Measurements from ENCODE around the gene RHOV. TPM values are rescaled to one million over a fixed set of nuclear protein-coding genes. Genes with fewer than 3 reads are reported as not detected.

RHOV gene, protein sequence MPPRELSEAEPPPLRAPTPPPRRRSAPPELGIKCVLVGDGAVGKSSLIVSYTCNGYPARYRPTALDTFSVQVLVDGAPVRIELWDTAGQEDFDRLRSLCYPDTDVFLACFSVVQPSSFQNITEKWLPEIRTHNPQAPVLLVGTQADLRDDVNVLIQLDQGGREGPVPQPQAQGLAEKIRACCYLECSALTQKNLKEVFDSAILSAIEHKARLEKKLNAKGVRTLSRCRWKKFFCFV
- polyA plus RNA-seq (ENCODE audit: insufficient read length), result 0.34 TPM

DNA sequence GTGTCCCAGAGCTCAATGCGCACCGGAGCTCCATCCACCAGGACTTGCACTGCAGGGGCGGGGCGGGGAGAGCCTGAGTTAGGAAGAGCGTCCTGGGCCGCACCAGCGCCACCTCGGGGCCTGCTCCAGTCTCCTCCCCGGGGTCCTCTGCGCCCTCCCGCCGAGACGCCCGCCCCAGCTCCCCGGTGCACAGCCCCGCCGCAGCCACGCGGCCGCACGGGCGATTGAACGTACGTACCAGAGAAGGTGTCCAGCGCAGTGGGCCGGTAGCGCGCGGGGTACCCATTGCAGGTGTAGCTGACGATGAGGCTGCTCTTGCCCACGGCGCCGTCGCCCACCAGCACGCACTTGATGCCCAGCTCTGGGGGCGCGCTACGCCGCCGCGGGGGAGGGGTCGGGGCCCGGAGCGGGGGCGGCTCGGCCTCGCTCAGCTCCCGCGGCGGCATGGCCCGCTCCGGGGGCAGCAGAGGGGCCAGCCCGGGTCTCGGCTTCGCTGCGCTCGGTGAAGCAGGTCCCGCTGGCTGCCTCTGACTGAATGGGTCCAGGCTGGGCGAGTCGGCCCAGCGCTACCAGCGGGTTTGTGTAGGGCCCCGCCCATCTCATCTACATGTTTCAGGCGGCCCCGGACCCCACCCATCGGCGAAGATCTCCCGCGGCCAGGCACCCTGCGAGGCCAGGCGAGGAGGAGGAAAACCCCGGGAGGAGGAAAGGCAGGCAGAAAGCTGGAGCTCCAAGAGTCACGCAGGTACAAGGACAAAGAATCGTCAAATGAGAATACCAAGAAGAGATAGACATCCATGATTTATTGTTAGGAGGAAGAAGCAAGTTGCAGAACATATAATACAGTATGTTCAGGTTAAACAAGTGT lies at the start of gene RHOV:
TSS of gene RHOV (minus strand) at position 541 of the 868 bp plus-strand sequence. CDS start at position 446, 95 bp downstream.
- no peak for DNase-seq (ENCODE audit: low read depth)

DNA sequence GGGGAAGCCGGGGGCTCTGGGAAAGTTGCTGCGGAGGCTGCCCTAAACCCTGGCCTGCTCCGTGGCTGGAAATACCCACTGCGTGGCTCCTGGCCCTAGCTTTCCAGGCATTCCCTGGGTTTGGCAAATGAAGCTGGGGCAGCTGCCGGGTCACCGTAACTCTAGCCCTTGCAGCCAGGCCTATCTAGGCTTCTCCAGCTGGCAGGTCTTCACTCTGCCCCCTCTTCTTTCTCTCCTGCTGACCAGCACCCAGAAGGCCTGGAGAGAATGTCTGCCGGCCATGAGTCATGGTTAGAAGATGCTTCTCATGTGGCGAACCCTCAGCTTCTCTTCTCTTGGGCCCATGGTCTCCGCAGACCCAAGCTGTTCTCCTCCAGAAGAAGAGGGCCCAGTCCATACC lies 49.5 kb upstream of the RHOV start:
- no peak for DNase-seq (ENCODE audit: low read depth)

DNA sequence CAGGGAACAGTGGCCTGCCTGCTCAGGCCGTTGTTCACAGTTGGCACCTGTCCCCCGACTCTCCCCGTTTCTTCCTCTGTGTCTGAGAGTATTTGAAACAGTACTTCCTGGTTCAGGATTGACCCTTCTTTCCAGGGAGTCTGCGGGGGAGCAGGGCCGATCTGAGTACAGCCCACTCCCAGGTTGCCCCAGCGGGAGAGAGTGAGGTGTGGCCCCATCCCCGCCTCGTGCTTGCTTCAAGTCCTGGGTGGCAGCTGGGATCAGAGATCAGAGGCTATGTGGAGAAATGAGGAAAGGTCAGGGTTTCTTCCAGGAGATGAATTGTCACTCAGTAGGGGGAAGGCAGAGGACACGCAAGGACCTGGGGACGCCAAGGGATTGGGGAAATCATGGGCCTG lies 48.6 kb upstream of the RHOV start:
- DNase-seq (ENCODE audit: low read depth), result no peak

DNA sequence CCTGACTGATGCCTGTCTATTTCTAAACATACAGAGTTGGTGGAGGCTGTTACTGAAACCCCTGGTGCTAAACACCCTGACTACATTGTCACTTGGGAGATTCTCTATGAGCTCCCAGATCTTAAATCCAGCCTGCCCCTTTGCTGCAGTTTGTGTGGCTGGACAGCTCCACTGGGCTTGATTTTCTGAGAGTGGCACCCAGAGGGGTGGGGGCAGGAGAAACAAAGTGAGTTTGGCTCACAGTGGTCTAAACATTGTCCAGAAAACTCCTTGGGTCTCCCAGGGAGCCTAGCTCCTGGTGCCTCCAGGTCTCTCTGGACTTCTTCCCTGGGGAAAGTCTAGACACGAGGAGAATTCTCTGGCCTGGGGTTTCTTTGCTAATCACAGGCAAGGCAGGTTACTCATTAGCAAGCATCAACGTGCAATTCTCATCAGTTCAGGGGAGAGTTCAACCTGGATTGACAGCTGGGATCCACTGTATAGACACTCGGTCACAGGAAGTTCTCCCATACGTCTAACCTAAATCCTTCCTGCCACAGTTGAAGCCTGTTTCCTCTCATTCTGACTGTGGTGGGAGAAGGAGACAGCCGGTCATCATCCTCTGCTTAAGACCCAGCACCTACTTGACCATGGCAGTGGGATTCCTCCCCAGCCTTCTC lies 48.0 kb upstream of the RHOV start:
- no peak for DNase-seq (ENCODE audit: low read depth)

DNA sequence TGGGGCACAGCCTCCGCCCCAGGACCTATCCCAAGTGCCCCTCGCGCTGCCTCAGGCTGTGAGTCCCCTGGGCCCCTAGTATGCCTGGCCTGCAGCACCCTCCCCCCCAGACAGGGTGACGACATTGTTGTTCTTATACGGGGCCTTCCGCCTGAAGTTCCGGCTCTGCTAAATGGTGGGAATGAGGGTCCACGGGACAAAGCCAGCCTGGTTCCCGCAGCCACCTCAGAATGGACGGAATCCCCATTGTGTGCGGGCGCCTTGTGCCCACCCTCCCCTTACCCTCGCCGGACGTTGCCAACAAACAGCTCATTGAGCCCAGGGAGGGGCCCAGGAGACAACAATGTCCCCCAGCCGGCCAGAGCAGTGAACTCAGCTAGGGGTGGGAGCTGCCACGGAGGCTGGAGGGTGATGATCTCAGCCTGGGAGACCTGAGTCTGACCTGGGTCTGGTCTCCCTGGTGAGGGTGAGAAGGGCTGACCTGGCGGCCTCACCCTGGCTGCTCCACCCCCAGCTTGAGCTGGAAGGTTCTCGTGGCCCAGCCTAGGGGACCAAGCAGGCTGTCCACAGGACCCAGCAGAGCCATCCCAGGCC lies 44.9 kb upstream of the RHOV start:
- no peak for DNase-seq (ENCODE audit: low read depth)

DNA sequence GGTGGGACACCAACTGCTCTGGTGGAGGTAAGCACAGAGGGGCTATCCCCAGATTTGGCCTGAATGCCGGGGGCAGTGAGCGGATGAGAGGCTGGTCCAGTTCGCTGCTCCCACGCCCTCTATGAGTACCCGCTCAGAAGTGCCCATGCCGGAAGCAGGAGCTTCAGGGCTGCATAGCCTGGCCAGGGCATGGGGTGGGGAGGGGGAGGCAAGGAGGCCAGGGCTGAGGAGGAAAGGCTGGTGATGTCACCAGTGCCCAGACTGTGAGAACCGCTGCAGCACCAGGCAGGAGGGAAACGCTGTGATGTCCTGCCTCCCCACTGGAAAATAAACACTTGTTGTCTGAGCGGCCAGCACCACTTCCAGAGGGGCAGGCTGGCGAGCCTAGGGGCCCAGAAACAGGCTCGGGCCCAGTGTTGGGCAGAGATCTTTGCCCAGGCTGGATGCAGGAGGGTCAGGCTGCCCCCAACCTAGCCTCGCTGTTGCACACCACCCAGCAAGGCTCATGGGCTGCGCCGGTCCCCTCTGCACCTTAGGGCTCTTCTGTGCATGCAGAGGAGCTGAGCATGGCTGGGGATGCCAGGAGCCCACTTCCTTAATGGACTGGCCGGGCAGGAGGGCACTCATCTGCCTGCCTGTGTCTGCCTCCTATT lies 44.2 kb upstream of the RHOV start:
- no peak for DNase-seq (ENCODE audit: low read depth)

DNA sequence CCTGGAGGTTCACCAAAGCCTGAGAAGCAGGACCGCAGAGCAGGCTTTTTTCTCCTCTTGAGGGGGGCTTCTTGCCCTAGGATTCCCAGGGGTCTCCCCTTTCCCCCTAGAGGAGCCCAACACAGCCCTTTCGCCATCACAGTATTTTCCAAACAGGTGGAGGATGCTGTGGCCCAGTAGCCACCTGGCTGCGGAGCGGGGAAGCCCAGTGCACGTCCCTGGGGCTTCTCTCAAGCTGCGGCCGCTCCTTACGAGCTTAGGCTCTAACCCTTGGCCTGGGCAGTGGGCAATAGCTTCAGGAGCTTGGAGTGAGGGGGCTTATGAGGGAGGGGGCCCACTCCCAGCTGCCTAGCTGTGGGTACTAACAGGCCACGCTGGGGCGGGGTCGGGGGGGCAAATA lies 43.6 kb upstream of the RHOV start:
- no peak for DNase-seq (ENCODE audit: low read depth)

DNA sequence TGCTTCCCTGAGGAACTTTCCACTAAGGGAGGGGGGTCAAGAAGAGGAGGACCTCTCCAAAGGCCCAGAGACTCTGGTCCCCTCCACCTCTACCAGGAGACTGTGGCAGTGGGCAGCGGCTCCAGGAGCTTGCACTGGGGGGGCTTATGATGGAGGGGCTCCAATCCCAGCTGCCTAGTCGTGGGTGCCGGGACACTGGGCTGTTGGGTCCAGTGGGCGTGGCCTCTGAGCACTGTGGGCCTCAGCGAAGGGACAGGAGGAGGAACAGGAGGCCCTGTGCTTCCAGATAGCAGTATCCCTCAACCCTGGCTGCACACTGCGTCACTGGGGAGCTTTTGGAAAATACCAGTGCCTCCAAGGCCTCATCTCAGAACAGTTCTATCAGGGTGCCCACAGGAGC lies 41.6 kb upstream of the RHOV start:
- no peak for DNase-seq (ENCODE audit: low read depth)

DNA sequence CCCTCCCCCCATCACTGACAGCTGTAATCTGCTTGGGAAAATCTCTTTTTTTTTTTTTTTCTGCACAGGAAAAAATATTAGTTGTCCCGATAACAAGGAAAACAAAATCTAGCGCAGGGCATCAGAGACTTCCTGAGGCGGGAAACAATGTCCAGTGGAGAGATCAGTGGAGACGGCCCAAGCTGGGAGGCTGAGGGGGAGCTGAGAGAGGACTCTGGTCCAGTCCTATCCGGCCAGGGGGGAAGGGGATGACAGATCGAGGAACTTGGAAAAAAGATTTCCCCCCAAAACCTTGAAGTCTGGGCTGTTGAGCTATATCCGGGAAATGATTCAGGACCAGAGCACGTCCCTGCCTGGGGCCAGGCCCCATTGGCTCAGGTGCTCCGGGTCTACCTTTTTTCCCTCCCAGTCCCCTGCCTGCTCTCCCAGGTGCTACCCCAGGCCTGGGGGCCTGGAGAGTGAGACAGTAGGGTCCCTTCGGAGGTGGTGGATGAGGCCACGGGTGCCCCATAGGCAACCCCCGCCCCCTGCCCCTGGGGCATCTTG lies 41.2 kb upstream of the RHOV start:
- no peak for DNase-seq (ENCODE audit: low read depth)

DNA sequence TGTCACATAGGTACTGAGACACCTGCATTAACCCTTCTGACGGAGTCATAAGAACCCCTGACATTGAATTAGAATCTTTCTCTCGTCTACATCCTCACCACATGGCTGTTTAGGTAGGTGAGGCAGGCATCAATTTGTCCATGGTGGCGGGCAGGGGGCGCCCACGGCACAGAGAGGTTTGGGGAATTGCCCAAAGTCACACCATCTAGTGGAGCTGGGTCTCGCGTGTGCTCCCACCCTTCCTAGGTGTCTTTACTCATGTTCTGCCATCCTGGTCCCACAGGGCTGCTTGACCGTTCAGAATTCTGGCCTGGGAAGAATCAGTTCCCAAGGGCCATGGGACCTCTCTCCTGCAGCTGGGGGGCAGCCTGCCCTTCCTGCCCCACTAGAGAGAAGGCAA lies 40.5 kb upstream of the RHOV start:
- no peak for DNase-seq (ENCODE audit: low read depth)

DNA sequence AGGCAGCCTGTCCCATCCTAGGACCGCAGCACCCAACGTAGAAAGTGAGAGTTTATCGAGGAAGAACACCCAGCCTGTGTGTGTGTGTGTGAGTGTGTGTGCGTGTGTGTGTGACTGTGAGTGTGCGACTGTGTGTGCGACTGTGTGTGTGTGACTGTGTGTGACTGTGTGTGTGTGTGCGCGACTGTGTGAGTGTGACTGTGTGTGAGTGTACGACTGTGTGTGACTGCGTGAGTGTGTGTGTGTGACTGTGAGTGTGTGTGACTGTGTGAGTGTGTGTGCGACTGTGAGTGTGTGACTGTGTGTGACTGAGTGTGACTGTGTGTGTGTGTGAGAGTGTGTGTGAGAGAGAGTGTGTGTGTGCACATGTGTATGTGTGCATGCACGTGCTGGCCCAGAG lies 40.0 kb upstream of the RHOV start:
- DNase-seq (ENCODE audit: low read depth), result no peak

DNA sequence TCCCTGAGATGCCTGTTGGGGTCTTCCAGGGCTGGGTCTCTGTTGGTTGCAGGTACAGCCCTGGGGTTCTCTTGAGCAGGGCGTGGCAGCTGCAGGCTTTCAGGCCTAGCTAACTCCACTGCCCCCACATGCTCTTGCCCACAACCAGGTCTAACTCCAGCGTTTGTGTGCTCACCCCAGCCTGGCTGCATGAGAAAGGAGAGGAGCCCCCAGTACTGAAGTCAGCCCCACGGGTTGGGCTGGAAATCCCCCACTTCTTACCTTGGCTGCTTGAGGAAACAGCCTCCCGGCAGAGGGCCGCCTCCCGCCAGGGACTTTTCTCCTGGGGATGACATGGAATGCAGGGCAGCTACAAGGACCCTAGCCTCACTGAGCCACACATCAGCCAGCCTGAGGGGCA lies 38.4 kb upstream of the RHOV start:
- no peak for DNase-seq (ENCODE audit: low read depth)

DNA sequence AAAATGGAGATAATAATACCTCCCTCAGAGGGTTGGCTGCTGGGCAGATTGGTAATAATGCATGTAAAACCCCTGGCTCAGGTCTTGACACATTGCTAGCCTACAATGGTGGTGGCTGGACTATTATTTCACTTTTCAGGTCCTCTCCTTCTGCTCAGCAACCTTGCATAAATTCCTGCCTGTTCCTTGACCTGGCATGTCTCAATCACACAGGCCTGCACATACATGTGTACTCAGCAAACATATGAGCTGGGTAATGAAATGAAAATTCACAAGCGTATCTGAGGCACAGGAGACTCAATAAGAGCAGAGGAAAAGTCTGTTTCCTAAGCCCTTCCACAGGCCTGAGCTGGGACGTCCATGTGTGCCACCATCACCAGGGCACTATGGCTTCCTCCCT lies 37.7 kb upstream of the RHOV start:
- no peak for DNase-seq (ENCODE audit: low read depth)

DNA sequence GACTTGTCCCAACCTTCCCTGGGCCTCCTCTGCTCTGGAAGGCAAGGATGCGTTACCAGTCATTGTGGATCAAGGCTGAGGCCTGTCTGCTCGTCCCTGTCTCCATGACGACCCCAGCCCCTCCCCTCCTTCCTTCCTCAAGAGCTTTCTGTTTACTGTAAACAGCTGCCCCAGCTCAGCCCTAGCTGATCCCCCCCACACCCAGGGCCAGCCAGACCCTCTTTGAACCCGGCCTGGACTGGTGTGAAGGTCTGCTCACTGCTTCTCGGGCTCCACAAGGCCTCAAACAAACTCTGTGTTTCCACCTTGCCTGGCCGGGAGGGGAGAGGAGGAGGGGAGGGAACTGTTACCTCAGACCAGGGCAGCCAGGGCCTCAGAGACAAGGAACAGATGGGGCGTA lies 37.1 kb upstream of the RHOV start:
- DNase-seq (ENCODE audit: low read depth), result no peak

DNA sequence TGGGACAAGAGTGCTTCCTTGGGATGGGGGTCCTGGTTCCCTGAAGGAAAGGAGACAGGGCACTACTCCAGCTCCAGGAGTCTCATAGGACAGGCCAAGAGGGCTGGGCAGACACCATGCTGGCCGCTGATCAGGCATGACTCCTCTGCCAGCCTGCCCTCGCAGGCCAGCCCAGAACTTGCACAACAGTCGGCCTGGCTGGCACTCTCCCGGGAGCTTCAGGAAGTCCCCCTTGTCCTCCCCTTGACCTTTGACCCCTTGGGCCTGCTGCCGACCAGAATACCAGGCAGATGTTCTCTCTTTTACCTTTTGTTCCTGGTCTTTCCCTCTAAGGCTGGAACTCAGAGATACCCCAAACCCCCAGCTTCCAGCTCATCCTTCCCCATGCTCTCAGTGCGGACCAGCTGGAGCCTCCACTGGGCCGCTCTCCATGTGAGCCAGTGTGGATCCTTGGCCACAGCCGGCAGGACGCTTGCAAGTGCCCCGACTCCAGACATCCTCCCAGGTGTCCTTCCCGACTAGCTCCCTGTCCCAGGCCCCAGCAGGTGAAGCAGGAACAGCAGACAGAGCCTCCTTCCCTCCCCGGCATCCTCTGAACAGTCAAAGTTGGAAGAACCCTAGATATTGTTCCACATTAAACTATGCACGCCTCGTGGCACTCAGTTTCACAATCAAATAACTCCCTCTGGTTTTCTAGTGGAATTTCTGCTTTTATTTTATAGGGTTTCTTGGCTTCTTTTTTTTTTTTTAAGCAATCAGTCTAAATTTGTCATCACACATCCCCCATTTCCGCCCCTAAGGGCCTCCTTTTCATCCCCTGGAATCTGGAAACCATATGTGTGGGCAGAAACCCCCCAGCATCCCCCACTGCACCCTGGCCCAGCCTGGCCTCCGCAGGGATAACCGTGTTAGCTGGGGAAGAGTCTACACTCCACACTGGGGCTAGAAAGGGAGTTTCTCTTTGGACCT lies 35.9 kb upstream of the RHOV start:
- DNase-seq (ENCODE audit: low read depth), result no peak

DNA sequence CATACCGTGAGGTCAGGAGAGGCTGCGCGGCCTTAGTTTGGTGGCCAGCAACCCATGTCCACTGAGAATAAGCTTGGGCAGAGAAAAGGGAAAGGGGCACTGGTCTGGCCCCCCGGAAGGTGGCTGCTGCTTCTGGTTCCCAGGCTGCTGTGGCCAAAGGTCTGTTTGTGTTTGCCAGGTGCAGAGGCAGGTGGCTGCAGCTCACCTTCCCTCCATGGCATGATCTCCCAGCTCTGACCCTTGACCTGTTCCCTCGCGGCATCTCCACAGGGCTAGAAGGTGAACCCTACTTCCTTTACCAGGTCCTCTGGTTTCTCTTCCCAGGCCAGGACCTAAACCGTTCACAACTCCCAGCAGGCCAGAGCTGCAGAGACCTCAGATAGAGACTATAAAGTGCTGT lies 34.1 kb upstream of the RHOV start:
- DNase-seq (ENCODE audit: low read depth), result no peak

DNA sequence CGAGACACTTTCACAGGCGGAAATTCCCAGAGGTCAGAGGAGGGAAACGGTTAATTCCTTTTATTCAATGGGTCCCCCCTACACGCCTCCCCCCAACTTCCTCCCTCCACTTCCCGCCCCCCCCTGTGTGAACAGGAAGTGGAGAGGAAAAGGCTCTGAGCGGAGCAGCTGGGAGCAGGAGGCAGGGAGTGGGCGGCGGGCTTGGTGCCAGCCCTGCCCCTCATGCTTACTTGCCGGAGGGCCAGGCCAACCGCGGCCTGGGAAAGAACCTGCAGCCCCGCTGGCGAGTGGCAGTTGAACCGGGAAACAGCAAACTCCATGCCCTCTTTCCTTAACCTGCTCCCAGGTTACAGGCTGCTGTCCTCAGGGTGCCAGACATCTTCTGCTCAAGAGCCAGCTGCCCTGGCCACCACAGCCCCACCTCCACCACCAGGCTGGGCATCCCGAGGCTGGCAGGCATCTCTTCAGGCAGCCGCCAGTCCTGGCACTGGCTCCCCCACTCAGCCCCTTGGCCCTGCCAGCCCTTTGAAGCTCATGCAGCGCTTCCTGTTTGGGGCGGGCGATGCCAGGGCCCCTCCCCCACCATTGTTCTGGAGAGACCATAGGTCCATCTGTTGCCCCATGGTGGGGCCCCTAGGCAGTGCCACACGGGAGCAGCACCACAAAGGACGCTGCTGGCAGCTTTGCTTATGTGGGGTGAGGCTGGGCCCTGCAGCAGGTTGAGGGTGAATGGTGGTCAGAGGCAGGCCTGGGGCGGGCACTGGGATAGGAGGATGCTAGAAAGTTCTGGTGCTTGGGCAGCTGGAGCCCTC lies 33.2 kb upstream of the RHOV start:
- DNase-seq (ENCODE audit: low read depth), result no peak

DNA sequence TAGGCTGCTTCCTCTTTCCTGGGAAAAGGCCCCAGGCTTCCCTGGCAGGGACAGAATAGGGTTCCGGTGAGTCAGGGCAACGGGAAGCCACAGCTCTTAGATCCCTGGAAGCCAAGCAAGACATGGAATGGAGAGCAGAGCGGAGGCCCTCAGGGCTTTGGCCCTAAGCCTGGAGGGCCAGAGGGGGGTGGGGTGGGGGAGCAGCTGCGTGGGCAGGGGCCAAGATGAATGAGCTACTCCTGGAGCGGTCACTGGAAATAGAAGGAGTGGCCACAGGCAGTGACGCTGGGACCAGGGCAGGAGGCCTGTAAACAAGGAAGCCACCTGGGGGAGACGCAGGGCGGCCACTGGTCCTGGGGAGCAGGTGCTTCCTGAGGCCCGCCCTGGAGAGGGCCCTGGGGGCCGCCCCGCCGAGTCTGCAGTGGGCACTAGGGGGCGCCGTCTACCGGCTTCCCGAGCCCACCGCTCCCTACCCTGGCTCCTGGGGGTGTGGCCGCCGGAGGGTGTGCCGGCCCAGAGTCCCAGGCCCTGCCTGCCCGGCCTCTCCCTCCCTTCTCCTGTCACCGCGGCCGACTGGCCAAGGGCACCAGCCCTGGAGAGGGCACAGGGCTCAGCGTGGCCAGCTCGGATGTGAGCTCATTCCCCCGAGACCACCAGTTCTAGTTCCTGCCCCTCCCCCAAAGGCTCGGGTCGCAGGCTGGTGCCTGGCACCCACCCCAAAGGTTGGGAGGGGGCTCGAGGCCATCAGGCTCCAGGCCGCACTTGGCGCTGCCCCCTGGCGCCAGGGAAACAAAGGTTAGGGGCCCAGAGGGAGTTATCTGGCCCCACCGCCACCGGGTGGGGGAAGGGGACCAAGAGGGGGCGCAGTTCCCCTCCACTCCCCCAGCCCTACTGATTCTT lies 32.3 kb upstream of the RHOV start:
- peak; percentile 70 for DNase-seq (ENCODE audit: low read depth)
